NB4 (cell line): ENCODE data around the gene LHX5.

Experiments
- POLR2A ChIP-seq: IDR thresholded peaks from 2 replicates; pipeline ENCODE4 v1.6.1; 2011; ENCODE audit warnings: mild to moderate bottlenecking; ENCODE audit not compliant: insufficient read length; ENCODE audit errors: extremely low read depth
- TF ChIP-seq, protein P1 (sequence below): IDR thresholded peaks from one replicate; pipeline ENCODE4 v1.5.1; 2012; ENCODE audit warnings: low read depth, low read length

- no peak for TF ChIP-seq POLR2A
- TF ChIP-seq, protein P1, sequence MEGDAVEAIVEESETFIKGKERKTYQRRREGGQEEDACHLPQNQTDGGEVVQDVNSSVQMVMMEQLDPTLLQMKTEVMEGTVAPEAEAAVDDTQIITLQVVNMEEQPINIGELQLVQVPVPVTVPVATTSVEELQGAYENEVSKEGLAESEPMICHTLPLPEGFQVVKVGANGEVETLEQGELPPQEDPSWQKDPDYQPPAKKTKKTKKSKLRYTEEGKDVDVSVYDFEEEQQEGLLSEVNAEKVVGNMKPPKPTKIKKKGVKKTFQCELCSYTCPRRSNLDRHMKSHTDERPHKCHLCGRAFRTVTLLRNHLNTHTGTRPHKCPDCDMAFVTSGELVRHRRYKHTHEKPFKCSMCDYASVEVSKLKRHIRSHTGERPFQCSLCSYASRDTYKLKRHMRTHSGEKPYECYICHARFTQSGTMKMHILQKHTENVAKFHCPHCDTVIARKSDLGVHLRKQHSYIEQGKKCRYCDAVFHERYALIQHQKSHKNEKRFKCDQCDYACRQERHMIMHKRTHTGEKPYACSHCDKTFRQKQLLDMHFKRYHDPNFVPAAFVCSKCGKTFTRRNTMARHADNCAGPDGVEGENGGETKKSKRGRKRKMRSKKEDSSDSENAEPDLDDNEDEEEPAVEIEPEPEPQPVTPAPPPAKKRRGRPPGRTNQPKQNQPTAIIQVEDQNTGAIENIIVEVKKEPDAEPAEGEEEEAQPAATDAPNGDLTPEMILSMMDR = no peak
These were observed 21.8 kb downstream of the LHX5 start for GRCh38 chr12:113449839-113450238.
